Upper lobe of left lung (tissue), 4 donors: ENCODE data around the gene BPHL.

ENCODE experiments used
- CTCF ChIP-seq, 6 experiments: fragments of 450-650 bp in 4 of 6; fragments of 200-600 bp in 2 of 6; sonication (generic) in 2 of 6; IDR thresholded peaks; one replicate each; pipeline ENCODE4 v1.5.1; 2016 to 2019; ENCODE audit warnings: antibody characterized with exemption in 6 of 6
- EP300 ChIP-seq, 4 donors: sonication (generic); formaldehyde crosslinking; IDR thresholded peaks; one replicate each; pipeline ENCODE4 v1.5.1; 2017; ENCODE audit warnings: antibody characterized with exemption in 4 of 4, control low read depth in 2 of 4
- POLR2A ChIP-seq, 4 donors: fragments of 450-650 bp; IDR thresholded peaks; one replicate each; pipeline ENCODE4 v1.5.1; 2016 to 2017; ENCODE audit warnings: antibody characterized with exemption in 4 of 4, mild to moderate bottlenecking in 2 of 4

- TF ChIP-seq POLR2A (IDR thresholded peaks at IDR 0.05) (peak; percentile 37 to 99 (median 97)), EP300 (IDR thresholded peaks at IDR 0.05) (peak in 1 of 4 donors; percentile 66), CTCF (IDR thresholded peaks at IDR 0.05) (peak; percentile 50 to 86 (median 80))
Observed at GRCh38 chr6:3157131-3157933, 38.8 kb downstream of the BPHL start, which contains the start of gene TUBB2A.
